ENCODE measurements around the gene LANCL2. TPM values are rescaled to one million over a fixed set of nuclear protein-coding genes. Genes with fewer than 3 reads are reported as not detected.

LANCL2 gene, protein sequence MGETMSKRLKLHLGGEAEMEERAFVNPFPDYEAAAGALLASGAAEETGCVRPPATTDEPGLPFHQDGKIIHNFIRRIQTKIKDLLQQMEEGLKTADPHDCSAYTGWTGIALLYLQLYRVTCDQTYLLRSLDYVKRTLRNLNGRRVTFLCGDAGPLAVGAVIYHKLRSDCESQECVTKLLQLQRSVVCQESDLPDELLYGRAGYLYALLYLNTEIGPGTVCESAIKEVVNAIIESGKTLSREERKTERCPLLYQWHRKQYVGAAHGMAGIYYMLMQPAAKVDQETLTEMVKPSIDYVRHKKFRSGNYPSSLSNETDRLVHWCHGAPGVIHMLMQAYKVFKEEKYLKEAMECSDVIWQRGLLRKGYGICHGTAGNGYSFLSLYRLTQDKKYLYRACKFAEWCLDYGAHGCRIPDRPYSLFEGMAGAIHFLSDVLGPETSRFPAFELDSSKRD
- total RNA-seq, result 10 to 100 TPM; 16.9 to 59.3 (median 34.5) TPM

DNA sequence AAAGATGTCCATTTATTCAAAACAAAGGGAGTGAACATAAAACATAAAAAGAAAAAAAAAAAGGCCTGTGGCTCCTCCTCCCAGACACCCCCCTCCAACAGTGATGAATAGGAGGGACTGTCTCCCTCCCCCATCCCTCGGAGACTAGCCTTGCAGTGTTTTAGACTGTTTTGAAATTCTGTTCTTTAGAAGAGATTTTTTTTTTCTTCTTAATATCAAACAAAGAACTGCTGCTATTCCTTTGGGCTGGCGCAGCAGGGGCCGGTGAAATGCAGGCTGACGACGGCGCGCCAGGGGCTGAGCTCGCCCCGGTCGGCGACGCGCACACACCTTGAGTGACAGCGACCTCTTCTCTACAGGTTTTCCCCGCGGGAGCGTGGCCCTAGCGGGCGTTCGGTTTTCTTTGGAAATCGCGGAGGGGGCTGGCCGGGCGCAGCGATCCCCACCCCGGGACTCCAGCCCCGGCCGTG lies at the start of gene LANCL2:
Gene LANCL2, plus strand, starts transcription at position 133 of the 470 bp plus-strand sequence. CDS start 689 bp downstream, outside the sequence.
- peaks cover 0 to 21% (median 2%) of the 10 kb centered on the region in 4 donors for H3K4me1 ChIP-seq
- H3K36me3 ChIP-seq, result no peaks in the 10 kb centered on the region
- H3K9me3 ChIP-seq, result no peaks in the 10 kb centered on the region
- TF ChIP-seq POLR2A (IDR thresholded peaks at IDR 0.05), result no peak
- TF ChIP-seq, protein P1, sequence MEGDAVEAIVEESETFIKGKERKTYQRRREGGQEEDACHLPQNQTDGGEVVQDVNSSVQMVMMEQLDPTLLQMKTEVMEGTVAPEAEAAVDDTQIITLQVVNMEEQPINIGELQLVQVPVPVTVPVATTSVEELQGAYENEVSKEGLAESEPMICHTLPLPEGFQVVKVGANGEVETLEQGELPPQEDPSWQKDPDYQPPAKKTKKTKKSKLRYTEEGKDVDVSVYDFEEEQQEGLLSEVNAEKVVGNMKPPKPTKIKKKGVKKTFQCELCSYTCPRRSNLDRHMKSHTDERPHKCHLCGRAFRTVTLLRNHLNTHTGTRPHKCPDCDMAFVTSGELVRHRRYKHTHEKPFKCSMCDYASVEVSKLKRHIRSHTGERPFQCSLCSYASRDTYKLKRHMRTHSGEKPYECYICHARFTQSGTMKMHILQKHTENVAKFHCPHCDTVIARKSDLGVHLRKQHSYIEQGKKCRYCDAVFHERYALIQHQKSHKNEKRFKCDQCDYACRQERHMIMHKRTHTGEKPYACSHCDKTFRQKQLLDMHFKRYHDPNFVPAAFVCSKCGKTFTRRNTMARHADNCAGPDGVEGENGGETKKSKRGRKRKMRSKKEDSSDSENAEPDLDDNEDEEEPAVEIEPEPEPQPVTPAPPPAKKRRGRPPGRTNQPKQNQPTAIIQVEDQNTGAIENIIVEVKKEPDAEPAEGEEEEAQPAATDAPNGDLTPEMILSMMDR (IDR thresholded peaks at IDR 0.05), result no peak
- peak within 1 kb of the TSS; percentile 90 to 99 (median 96) for H3K27ac ChIP-seq
- H3K4me3 ChIP-seq, result peak within 1 kb of the TSS; percentile 65 to 98 (median 78)
- DNase-seq, result peak in 2 of 3 donors; percentile 41 to 69
- no peaks in the 10 kb centered on the region for H3K27me3 ChIP-seq

DNA sequence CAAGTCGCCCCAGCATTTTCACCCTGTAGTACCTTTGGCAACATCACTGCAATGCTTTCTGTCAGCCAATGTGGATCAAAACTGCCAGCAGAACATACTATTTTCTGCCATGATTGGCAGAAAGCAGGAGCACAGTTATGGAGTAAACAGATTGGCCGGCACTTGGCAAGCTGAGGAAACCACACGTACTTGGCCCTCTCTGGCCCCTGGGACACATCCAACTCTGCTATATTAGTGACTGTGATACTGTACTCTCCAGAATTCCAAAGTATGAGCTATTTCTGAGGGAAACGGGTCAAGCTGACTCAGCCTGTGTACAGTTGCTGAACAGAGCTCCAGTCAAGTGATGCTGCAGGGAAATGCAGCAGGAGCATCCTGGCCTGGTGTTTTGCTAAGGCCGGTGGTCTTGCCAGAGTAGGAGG lies 39.8 kb upstream of the LANCL2 start:
- Histone ChIP-seq H3K4me3 (no peak overlapping the region), H3K9me3 (no peaks in the 10 kb centered on the region), H3K4me1 (no peaks in the 10 kb centered on the region), H3K36me3 (no peaks in the 10 kb centered on the region), H3K27me3 (no peaks in the 10 kb centered on the region), H3K27ac (no peak overlapping the region)
- DNase-seq, result no peak
- TF ChIP-seq POLR2A (IDR thresholded peaks at IDR 0.05), result no peak
- TF ChIP-seq, protein P1 (IDR thresholded peaks at IDR 0.05), result no peak

DNA sequence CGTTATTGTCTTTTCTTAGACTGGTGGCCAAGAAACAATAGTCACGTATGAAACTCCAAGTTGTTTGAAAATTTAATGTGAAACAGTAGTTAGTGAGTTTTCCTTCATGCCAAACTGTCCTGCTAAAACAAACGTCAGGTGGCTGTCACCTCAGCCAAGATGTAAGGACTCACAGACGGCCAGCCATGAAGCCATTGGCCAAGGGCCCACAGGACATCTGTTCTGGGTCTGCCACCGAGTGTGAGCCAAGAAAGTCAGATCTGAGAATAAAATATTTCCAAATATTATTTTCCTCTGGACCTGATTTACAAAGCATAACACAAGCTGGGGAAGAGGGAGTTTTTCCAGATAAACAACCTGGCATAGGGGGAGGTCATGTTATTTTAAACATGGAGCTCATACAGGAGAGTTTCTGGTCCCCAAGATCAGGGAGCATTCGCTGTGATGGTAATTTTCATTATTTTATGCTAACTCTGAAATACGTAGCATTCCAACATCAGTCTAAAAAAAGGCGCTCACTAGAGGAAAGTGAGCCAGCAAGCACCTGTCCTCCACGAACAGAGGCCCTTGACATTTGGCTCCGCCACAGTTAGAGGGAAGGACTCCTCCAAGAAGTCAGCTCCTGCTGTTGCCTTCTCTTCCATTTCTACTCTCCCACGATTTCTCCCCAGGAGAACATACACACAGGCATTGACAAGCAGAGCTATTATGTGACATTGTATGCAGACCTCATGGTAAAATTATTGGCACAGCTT lies 38.9 kb upstream of the LANCL2 start:
- H3K4me3 ChIP-seq, result no peak overlapping the region
- no peaks in the 10 kb centered on the region for H3K36me3 ChIP-seq
- H3K27me3 ChIP-seq, result no peaks in the 10 kb centered on the region
- no peak for DNase-seq
- H3K9me3 ChIP-seq, result no peaks in the 10 kb centered on the region
- TF ChIP-seq, protein P1 (IDR thresholded peaks at IDR 0.05), result no peak
- no peak for TF ChIP-seq POLR2A (IDR thresholded peaks at IDR 0.05)
- no peaks in the 10 kb centered on the region for H3K4me1 ChIP-seq
- H3K27ac ChIP-seq, result no peak overlapping the region

DNA sequence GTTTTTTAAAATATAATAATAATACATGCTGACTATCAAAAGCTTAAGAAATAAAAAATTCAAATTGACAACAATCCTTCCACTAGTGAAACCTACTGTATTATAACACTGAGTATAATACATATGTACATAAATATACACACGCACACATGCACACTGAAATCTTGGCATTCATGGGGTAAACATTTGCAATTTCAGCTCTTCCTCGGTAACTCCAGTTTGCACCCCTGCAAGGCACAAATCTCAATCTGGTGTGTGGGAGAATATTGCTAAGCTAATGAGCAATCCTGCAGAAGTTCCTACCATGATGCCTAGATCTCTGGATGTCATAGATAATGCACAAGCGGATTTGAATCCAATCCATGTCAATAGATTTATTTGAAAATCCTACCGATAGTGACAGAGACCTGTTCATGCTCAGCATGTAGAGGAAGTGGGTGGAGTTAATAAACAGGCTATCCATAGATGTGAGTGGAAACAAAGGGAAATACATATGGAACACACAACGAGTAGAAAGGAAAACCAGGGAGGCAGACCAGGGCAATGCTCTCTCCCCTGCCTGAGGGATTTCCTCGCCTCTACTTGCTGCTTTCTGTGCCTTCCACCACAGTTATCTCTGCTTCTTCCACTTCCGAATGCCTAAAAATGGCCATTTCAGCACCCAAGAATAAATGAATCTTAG lies 38.1 kb upstream of the LANCL2 start:
- H3K4me3 ChIP-seq, result no peak overlapping the region
- no peak for TF ChIP-seq POLR2A (IDR thresholded peaks at IDR 0.05)
- TF ChIP-seq, protein P1 (IDR thresholded peaks at IDR 0.05), result no peak

DNA sequence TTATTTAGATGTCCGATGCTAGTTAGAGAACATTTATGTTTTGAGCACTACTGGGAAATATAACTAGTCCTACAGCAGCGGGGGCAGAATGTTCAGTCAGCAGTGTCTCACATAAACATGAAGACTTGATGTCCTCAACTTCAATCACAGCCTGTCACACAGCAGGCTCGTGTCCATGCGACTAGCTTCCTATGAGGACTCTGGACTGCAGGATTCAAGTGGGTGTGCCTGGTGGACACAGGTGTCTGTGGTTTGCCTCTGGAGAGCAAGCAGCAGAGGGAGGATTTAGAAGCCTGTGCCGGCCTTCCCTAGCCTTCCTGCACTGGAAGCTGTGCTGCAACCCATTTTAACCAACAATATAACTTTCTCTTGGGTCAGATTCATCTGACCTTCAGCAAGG lies 30.0 kb upstream of the LANCL2 start:
- no peaks in the 10 kb centered on the region for H3K36me3 ChIP-seq
- no peaks in the 10 kb centered on the region for H3K9me3 ChIP-seq
- H3K27me3 ChIP-seq, result no peaks in the 10 kb centered on the region
- H3K4me3 ChIP-seq, result no peak overlapping the region
- TF ChIP-seq POLR2A (IDR thresholded peaks at IDR 0.05), result no peak
- TF ChIP-seq, protein P1 (IDR thresholded peaks at IDR 0.05), result no peak
- peak in 1 of 3 donors; percentile 52 for DNase-seq
- no peaks in the 10 kb centered on the region for H3K4me1 ChIP-seq
- H3K27ac ChIP-seq, result no peak overlapping the region

More for the DNA sequence above, 38.1 kb upstream of the LANCL2 start:
- DNase-seq, result no peak
- Histone ChIP-seq H3K9me3 (no peaks in the 10 kb centered on the region), H3K4me1 (no peaks in the 10 kb centered on the region), H3K27ac (no peak overlapping the region), H3K27me3 (no peaks in the 10 kb centered on the region), H3K36me3 (no peaks in the 10 kb centered on the region)
